Neuronal stem cell (in vitro differentiated cells): ENCODE results near the gene NFATC2IP.

Source experiments
- DNase-seq: peaks from one replicate; pipeline ENCODE4 v3.0.0-alpha.2; 2013; ENCODE audit warnings: low spot score
- H2AFZ ChIP-seq: one replicate; pipeline ENCODE4 v1.6.1; 2013; ENCODE audit warnings: mild to moderate bottlenecking, low read length, inconsistent platforms
- H2AK5ac ChIP-seq: 2 replicates; pipeline ENCODE4 v1.6.1; 2013; ENCODE audit warnings: low read depth, mild to moderate bottlenecking, inconsistent platforms, low read length, moderate library complexity, mixed read lengths
- H2BK120ac ChIP-seq: 2 replicates; pipeline ENCODE4 v1.6.1; 2013; ENCODE audit warnings: low read depth, mild to moderate bottlenecking, inconsistent platforms, low read length, moderate library complexity, mixed read lengths
- H2BK12ac ChIP-seq: one replicate; pipeline ENCODE4 v1.6.1; 2013; ENCODE audit warnings: low read length, inconsistent platforms
- H2BK15ac ChIP-seq: 2 replicates; pipeline ENCODE4 v1.6.1; 2013; ENCODE audit warnings: mild to moderate bottlenecking, low read length, inconsistent platforms, mixed read lengths
- H2BK5ac ChIP-seq: one replicate; pipeline ENCODE4 v1.6.1; 2013; ENCODE audit warnings: inconsistent platforms, mild to moderate bottlenecking, low read length, moderate library complexity
- H3K14ac ChIP-seq: one replicate; pipeline ENCODE4 v1.6.1; 2013; ENCODE audit warnings: low read length, inconsistent platforms
- H3K18ac ChIP-seq: 2 replicates; pipeline ENCODE4 v1.6.1; 2013; ENCODE audit warnings: low read length, inconsistent platforms
- H3K23ac ChIP-seq: 2 replicates; pipeline ENCODE4 v1.6.1; 2013; ENCODE audit warnings: low read depth, mild to moderate bottlenecking, mixed read lengths, low read length, inconsistent platforms; ENCODE audit not compliant: poor library complexity
- H3K27ac ChIP-seq: replicated peaks from 3 replicates; pipeline ENCODE4 v1.5.1; 2013; ENCODE audit warnings: low read length, inconsistent platforms
- H3K27me3 ChIP-seq, 3 experiments: 2 replicates each; pipeline ENCODE4 v1.6.1; 2013; ENCODE audit warnings: low read length in 3 of 3, mild to moderate bottlenecking in 2 of 3, inconsistent platforms in 1 of 3, low read depth in 1 of 3, mixed read lengths in 1 of 3, moderate library complexity in 1 of 3; ENCODE audit not compliant: control insufficient read depth in 3 of 3, insufficient read depth in 3 of 3
- H3K36me3 ChIP-seq, 2 donors: replicated peaks in 1 of 2; 2 replicates each; pipeline ENCODE4 v1.6.1; 2013; ENCODE audit warnings: low read length in 2 of 2; ENCODE audit not compliant: control insufficient read depth in 2 of 2, insufficient read depth in 2 of 2
- H3K4ac ChIP-seq: 2 replicates; pipeline ENCODE4 v1.6.1; 2013; ENCODE audit warnings: inconsistent platforms, mild to moderate bottlenecking, low read length, moderate library complexity
- H3K4me1 ChIP-seq, 2 donors: 1 replicate in 1 of 2; 2 replicates in 1 of 2; pipeline ENCODE4 v1.6.1; 2013; ENCODE audit warnings: low read length in 2 of 2, low read depth in 1 of 2; ENCODE audit not compliant: control insufficient read depth in 2 of 2, insufficient read depth in 1 of 2
- H3K4me2 ChIP-seq: one replicate; pipeline ENCODE4 v1.6.1; 2013; ENCODE audit warnings: mild to moderate bottlenecking, low read length, inconsistent platforms; ENCODE audit not compliant: insufficient read depth, poor library complexity, severe bottlenecking
- H3K4me3 ChIP-seq, 2 donors: 2 replicates each; pipeline ENCODE4 v1.5.1; 2013; ENCODE audit warnings: low read length in 2 of 2, mild to moderate bottlenecking in 2 of 2, inconsistent platforms in 1 of 2, moderate library complexity in 1 of 2
- H3K79me1 ChIP-seq: one replicate; pipeline ENCODE4 v1.6.1; 2013; ENCODE audit warnings: low read depth, mild to moderate bottlenecking, inconsistent platforms, low read length, moderate library complexity
- H3K9ac ChIP-seq: one replicate; pipeline ENCODE4 v1.6.1; 2013; ENCODE audit warnings: mild to moderate bottlenecking, low read depth, low read length, inconsistent platforms; ENCODE audit not compliant: poor library complexity
- H3K9me3 ChIP-seq, 2 donors: replicated peaks in 1 of 2; 2 replicates each; pipeline versions ENCODE3 to v1.6.1; 2013; ENCODE audit warnings: low read length in 2 of 2, mild to moderate bottlenecking in 2 of 2, inconsistent platforms in 1 of 2, low read depth in 1 of 2, mixed read lengths in 1 of 2, moderate library complexity in 1 of 2; ENCODE audit not compliant: control insufficient read depth in 2 of 2, insufficient read depth in 1 of 2
- H4K8ac ChIP-seq: one replicate; pipeline ENCODE4 v1.6.1; 2013; ENCODE audit warnings: low read depth, mild to moderate bottlenecking, inconsistent platforms, low read length, moderate library complexity
- H4K91ac ChIP-seq: one replicate; pipeline ENCODE4 v1.6.1; 2013; ENCODE audit warnings: low read length, low read depth, mild to moderate bottlenecking, inconsistent platforms; ENCODE audit not compliant: poor library complexity
- WGBS, 2 donors: extraction: QIAGEN DNeasy Blood & Tissue Kit; methylation state at CpG; one replicate each; pipeline ENCODE4 v1.1.7; 2013; ENCODE audit warnings: missing lambda C conversion rate in 2 of 2, mixed read lengths in 1 of 2; ENCODE audit not compliant: insufficient read length in 2 of 2, insufficient replicate concordance in 1 of 2; ENCODE audit errors: extremely low coverage in 2 of 2; 5-methylcytosine and 5-hydroxymethylcytosine counted together

The NFATC2IP gene

GRCh38 chr16:28917095-28917494 lies 33.6 kb upstream of the NFATC2IP start:
- WGBS, 2 donors, result no CpG with 5 or more reads among the region's 7 CpGs
- Histone ChIP-seq H2BK5ac (no peak overlapping the region), H3K36me3 (peaks cover 4 to 54% of the 10 kb centered on the region in 2 donors), H3K23ac (no peak overlapping the region), H4K91ac (no peak overlapping the region), H2AK5ac (no peak overlapping the region), H3K18ac (no peak overlapping the region), H3K4ac (no peak overlapping the region), H3K9me3 (no peaks in the 10 kb centered on the region), H2BK15ac (no peak overlapping the region), H2BK12ac (no peak overlapping the region), H3K14ac (no peak overlapping the region), H3K4me2 (no peak overlapping the region), H2AFZ (no peak overlapping the region), H3K9ac (no peak overlapping the region), H3K27me3 (no peaks in the 10 kb centered on the region), H3K4me3 (no peak overlapping the region), H3K27ac (no peak overlapping the region), H3K79me1 (peaks cover 4% of the 10 kb centered on the region), H4K8ac (no peak overlapping the region), H2BK120ac (no peak overlapping the region), H3K4me1 (no peaks in the 10 kb centered on the region)
- no peak for DNase-seq

GRCh38 chr16:28918698-28919097 lies 32.0 kb upstream of the NFATC2IP start:
- Histone ChIP-seq H3K4me3 (no peak overlapping the region), H4K8ac (no peak overlapping the region), H3K36me3 (peaks cover 2 to 54% of the 10 kb centered on the region in 2 donors), H3K79me1 (peaks cover 4% of the 10 kb centered on the region), H2BK12ac (no peak overlapping the region), H2BK120ac (no peak overlapping the region), H3K14ac (no peak overlapping the region), H3K4me2 (no peak overlapping the region), H3K9ac (no peak overlapping the region), H3K23ac (no peak overlapping the region), H3K27me3 (no peaks in the 10 kb centered on the region), H4K91ac (no peak overlapping the region), H3K4ac (no peak overlapping the region), H2AK5ac (no peak overlapping the region), H2AFZ (no peak overlapping the region), H2BK5ac (no peak overlapping the region), H3K18ac (no peak overlapping the region), H3K9me3 (no peaks in the 10 kb centered on the region), H3K4me1 (no peaks in the 10 kb centered on the region), H3K27ac (no peak overlapping the region), H2BK15ac (no peak overlapping the region)
- DNase-seq, result no peak
- no CpG with 5 or more reads among the region's 3 CpGs for WGBS, 2 donors

- Histone ChIP-seq H2BK12ac (no peak overlapping the region), H2AFZ (no peak overlapping the region), H2AK5ac (no peak overlapping the region), H3K14ac (no peak overlapping the region), H2BK5ac (no peak overlapping the region), H2BK120ac (no peak overlapping the region), H3K4me2 (no peak overlapping the region), H3K27ac (no peak overlapping the region), H3K36me3 (peaks cover 2 to 25% of the 10 kb centered on the region in 2 donors), H4K91ac (no peak overlapping the region), H4K8ac (no peak overlapping the region), H3K9me3 (no peaks in the 10 kb centered on the region), H3K4me1 (peaks cover 0 to 4% of the 10 kb centered on the region in 2 donors), H3K4me3 (no peak overlapping the region), H3K9ac (no peak overlapping the region), H3K4ac (no peak overlapping the region), H3K23ac (no peak overlapping the region), H2BK15ac (no peak overlapping the region), H3K79me1 (peaks cover 6% of the 10 kb centered on the region), H3K18ac (no peak overlapping the region), H3K27me3 (peaks cover 0 to 2% (median 0%) of the 10 kb centered on the region in 3 experiments)
- WGBS, 2 donors, result no CpG with 5 or more reads among the region's 3 CpGs
- no peak for DNase-seq
Measured at GRCh38 chr16:28923231-28923587, 27.5 kb upstream of the NFATC2IP start.

GRCh38 chr16:28923652-28924398 lies 26.9 kb upstream of the NFATC2IP start:
- Histone ChIP-seq H3K36me3 (peaks cover 2 to 21% of the 10 kb centered on the region in 2 donors), H3K27ac (no peak overlapping the region), H2BK15ac (no peak overlapping the region), H2BK120ac (no peak overlapping the region), H3K4me3 (peak overlapping the region; percentile 85 to 89), H3K4me2 (peak overlapping the region; percentile 65), H3K27me3 (peaks cover 0 to 2% (median 0%) of the 10 kb centered on the region in 3 experiments), H3K4me1 (peaks cover 0 to 4% of the 10 kb centered on the region in 2 donors), H3K79me1 (peaks cover 6% of the 10 kb centered on the region), H2BK12ac (peak overlapping the region; percentile 50), H2AK5ac (peak overlapping the region; percentile 86), H3K9me3 (no peaks in the 10 kb centered on the region), H3K14ac (no peak overlapping the region), H4K8ac (peak overlapping the region; percentile 21), H2BK5ac (no peak overlapping the region), H3K23ac (peak overlapping the region; percentile 60), H3K9ac (no peak overlapping the region), H3K18ac (peak overlapping the region; percentile 77), H3K4ac (no peak overlapping the region), H4K91ac (no peak overlapping the region), H2AFZ (peak overlapping the region; percentile 99)
- no CpG with 5 or more reads among the region's 13 CpGs for WGBS, 2 donors
- DNase-seq, result no peak
